Nucleus accumbens (tissue), 56 donors: ENCODE results near the gene MMAB.
A peak's percentile ranks its signal among the peaks of the same experiment; 100 is the strongest.

ENCODE experiments used
- DNase-seq, 56 donors: peaks; one replicate each; lab custom pipeline; 2025; lab: John Stamatoyannopoulos, UW

The MMAB gene

DNA sequence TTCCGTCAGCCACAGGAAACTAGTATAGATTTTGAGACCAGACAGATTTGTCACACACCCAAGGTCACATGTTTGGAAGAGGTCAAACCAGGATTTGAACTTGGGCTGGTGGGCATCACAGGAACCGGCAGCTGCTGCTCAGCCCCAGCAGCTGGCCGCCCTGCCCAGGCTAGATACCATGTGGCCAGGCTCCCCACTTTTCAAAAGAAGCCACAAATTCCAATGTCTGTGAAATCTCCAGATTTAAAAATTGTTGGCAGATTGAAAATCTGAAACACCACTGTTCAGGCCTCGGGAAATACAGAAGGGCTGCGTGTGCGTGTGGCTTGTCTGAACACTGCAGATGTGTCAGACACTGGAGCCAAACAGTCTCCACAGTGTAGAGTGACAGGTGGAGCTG is 30.4 kb downstream of the MMAB start:
- DNase-seq, result no peak

DNA sequence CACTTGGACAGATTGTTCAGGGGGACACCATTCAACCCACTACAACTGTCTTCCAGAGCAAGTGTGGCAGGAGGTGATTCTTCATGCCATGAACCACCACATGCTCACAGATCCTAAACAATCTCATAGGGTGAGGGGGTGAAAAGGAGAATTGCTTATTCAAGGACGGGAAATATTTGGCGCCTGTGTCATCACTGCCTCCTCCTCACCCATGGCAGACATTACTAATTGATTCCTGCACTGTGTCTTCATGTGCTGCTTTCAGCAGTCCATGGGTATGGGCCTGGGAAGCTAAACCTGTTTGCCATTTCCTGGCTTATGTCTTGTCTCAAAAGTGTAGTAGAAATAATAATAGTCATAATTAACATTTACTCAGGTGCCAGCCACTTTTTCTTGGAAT is 31.3 kb downstream of the MMAB start:
- DNase-seq, result no peak

DNA sequence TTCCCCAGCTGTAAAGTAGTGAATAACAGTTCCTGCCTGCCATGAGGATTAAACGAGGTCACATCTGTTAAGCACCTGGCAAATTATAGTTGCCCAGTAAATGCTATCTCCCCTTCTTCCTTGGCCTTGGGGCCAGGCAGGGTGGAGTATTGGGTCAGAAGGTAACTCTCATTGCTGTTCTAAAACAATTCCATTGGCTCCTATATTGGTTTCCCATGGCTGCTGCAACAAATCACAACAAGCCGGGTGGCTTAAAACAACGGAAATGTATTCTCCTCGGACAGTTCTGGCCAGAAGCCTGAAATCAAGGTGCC is 31.9 kb downstream of the MMAB start:
- no peak for DNase-seq

DNA sequence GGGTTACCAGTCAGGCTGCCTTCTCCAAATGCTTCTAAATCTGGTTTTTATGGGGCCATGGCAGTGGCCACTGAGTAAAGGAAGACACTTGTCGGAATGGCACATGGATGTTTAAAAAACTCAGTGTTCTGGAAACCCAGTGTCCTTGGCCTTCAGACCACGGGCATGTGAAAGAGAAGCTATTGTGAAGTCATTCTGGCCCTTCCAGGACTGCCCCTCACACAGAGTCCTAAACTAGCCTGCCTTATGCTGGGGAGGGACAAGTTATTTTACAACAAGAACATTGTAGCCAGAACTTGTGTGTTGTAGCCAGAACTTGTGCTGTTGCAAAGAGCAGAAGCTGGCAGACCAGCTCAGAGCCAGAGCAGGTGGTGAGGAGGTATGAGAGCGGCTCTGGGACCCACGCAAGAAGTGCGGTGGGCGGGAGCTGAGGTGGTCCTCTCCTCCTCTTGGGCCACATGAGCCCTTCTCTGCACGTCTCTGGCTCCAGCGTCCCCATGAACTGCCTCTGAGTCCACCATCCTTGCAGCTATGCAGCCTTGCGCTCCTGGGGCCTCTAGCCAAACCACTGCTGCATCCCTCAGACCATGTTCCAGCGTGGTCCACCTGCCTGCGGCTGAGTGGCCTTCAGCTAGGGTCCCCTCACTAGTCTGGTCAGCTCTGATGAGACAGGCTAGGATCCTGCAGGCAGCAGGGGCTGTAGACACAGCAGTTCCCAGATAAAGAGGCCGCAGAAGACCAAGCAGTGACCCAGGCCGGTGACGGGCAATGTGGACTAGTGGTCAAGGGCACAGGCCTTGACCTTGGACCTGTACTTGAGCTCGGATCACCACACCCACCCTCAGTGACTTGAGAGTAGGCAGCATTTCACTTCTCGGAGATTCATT is 32.5 kb downstream of the MMAB start:
- peak in 13 of 56 donors; percentile 10 to 61 (median 40) for DNase-seq

DNA sequence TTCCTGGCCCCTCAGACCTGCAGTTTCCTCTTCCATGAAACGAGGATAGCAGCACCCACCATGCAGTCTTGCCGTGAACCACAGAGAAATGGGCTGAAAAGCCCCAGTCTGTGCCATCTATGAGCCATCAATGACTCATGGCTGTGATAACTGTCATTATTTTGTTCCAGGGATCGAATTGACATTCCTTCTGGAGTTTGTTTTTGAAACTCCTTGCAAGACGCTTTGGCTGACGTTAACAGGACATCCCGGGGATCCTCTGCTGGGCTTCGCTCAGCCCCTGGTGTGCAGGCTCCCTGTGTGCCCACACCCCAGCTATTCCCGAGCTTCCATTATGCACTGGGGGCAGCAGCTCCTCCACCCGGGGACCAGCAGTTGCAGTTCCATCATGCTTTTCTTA is 33.8 kb downstream of the MMAB start:
- DNase-seq, result no peak

DNA sequence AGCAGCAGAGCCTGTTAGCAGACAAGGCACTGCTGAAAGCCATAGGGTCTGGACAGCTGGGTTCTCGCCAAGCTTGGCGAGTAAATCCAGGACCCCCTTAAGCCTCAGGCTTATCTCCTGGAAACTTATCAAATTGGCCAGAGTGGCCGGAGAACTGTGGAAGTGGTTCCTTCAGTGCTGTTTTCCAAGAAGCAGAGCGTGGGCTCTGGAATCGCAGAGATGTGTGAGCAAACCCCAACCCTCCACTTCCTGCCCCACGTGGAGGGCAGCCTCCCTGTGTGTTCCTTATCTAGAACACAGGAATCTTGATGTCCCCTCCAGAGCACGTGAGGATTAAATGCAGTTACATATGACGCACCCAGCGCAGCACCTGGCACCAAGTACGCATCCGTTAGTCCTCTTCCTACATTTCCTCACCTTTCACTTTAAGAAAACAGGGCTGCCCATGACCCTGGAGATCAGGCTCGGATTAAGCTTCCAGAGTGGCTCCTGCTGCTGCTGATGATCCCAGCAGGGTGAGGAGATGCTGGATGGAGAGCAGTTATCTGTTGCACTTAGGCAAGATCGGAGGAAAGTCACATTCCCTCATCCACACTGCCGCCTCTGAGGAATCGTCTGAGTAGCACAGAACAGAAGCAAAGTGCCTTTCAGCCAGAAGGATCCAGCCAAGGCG is 35.0 kb downstream of the MMAB start:
- DNase-seq, result no peak

DNA sequence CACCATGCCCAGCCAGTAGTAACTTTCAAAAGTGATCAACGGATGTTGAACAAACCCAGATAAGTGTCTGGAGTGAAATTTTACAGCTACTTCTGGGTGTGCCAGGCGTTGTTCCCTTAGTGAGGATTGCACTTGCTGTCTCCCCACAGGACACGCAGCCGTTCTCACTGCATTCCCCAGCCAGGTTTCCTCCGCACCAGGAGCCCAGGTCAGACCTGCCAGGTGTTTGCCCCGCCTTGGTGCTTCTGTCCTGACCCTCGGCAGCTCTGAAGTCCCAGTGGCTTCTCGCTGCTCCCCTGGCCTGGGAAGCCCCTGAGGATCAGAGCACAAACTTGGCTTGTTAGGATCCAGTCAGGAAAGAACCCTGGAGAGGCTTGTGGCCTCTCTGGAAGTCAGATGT is 36.2 kb downstream of the MMAB start:
- DNase-seq, result no peak

DNA sequence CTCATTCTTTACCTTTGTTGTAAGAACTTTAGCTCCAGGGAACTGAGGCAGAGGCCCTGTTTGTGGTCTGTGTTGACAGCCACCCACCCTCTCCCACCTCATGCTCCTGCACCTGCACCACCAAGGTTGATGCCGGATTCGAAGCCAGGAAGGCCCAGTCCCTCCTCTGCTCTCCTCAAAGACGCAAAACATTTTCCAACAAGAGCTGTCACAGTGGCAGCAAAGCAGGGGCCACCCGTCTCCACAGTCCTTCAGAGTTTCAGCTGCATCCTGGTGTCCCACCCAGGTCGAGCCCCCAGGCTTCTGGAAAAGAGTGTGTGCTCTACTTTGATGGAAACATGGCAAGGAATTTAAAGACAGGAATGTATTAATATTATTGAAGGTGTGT is 37.4 kb downstream of the MMAB start:
- no peak for DNase-seq

DNA sequence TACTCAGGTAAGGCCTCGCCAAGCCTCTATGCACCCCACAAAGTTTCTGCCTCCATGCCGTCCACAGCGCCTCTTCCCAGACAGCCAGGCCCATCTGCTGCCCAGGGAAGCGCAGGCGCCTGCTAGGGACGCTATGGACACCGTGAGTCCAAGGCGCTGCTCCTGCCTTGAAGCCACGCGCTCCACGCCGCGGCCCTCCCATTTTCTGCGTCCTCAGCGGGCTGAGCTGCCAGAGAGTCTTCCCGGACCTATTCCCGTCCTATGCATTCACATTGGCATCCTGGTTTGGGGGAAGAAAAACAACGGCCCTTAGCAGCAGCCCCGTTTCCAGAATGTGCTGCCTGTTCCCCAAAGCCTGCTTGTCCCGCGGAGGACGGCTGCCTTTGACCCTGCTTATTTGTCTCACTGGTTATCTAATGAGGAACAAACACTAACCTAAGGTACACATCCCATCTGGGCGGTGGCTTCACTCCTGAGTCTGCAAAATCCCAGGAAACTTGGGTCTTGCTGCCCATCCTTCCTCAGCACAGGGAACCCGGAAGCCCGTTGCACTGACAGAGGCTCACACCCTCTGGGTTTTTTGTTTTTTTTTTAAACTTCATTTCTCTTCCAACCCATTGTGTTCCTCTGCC is 38.0 kb downstream of the MMAB start:
- no peak for DNase-seq

DNA sequence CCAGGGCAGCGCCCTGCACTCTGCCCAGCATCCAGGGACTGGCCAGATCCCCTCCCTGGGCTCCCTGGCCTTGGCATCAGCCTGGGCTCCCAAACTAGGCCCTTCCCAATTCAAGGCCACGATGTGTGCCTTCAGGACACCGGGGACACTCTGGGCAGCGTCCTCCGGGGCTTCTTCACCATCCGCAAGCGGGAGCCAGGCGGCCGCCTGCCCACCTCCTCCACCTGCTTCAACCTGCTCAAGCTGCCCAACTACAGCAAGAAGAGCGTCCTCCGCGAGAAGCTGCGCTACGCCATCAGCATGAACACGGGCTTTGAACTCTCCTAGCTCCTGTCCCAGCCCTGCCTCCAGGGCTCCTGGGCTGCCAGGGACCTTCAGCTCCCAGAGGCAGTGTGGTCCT is 38.8 kb downstream of the MMAB start:
- DNase-seq, result no peak

DNA sequence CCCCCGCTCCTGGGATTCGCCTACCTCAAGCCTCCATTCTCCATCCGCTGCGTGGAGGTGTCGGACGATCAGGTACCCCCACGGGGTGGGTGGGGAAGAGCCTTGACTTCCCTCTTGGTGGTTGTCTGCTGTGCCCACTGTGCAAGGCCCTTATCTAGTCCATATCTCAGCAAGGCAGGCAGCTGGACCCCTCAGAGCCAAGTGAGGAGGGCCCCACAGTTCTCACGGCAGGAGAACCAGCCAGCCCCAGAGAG is 39.9 kb downstream of the MMAB start:
- no peak for DNase-seq

DNA sequence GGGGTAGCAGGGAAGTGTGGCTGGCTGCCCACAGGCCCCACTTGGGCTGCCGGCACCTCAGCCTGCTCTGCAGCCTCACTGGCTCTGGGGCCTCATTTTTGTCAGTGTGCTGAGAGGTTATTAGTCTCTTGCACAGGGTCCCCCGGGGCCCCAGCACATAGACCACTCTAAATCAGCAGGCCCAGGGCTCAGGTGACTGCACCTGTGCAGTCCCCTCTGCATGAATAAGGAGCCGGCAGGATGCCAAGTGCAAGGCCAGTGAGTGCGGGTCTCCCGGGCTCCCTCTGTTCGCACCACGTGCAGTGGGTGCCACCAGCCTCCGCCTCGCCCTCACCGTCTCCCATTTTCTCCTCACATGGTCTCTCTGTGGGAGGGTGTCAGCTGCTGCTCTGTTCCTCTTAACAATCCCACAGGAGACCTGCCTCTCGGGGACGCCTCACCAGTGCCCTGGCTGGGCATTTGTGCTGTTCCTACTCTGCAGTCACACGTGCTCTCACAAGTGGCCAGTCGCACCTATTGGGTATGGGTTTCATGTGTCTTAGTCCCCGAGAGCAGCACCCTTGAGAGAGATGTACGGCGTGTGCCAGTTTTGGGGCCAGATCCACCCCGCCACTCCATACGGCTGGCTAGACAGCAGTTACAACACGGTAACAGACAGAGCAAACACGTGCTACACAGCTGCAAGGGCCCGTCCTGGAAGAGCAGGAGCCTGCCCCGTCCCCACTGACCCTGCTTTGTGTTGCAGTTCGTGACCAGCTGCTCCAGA is 40.4 kb downstream of the MMAB start:
- no peak for DNase-seq

DNA sequence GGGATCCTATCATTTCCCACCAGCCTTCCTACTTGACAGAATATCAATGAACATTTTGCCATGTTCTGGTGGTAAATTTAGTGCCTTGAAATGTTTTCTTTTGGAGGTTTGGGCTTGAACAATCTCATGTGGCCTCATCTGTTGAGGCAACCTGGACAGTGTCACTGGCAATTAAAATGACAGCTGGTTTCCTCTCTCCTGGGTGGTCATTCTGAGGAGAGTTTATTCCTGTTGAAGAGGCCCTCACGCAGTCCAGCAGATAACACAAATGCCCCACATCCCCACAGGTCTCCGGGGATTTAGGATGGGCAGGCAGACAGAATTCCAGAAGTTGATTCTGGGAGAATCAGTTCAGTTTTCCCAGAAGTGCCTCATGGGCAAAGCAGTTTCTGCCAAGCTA is 41.9 kb downstream of the MMAB start:
- DNase-seq, result no peak

DNA sequence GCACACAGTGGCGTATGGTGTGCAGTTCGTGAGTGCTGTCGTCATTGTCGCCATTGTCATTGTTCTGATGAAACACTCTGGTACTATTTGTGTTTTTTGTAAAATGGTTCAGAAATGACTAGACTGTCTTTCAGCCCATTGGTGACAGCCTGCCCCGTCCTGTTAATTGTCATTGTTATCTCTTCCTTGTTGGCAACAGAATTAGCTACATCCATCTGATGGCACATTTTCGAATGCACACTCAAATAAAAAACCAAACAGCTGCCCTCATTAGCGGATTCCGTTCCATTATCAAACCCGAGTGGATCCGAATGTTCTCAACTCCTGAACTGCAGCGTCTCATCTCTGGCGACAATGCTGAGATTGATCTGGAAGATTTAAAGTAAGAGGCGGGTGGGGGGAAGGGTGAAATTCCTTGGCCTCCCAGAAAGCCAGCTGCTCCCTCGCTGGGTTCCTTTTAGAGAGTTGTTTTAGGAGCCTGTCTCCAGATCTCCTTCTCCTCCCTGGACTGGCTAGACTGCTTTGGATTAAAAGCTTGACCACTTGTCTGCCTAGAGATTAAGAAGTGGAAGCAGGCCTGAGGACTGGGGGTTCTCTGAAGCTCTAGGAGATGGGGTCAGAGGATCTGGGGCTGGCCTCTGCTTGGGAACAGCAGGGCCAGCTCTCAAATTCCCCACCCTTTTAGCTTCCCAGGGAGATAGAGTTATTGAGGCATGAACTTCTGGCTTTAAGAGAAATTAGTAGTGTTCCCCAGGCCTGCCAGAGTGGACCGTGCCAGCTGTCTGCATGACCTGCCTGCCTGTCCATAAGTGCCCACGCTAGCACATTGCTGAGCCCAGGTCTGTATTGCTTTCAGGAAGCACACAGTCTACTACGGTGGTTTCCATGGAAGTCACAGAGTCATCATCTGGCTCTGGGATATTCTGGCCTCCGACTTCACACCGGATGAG is 43.3 kb downstream of the MMAB start:
- DNase-seq, result peak in 3 of 56 donors; percentile 7 to 41 (median 35)

DNA sequence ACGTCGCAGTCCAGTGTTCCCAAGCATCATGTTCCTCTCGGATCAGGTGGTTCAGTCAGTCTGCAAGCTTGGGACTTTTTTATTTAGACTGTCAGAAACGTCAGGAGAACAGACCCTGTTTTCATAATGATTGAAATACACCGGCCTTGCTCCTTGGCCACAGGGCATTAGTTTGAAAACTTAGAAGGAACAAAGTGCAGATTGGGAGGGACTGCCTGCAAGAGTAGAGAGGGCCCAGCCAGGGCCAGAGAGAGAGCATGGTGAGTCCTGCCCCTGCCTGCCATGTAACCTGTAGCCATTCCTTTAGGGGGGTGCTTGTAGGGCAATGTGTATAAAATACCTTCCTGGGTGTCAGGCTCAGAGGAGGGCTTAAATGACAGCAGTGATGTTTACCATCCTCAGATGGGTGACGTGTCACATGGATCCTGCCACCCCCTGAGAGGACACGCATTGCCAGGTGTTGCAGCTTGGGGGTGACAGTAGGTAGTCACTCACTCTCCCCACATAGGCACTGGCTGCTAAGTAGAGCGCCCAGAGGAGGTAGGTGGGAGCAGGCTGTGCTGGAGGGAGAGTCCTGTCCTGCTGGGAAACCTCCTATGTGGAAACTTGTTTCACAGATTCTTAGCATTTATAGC is 45.7 kb downstream of the MMAB start:
- DNase-seq, result peak in 1 of 56 donors; percentile 4

DNA sequence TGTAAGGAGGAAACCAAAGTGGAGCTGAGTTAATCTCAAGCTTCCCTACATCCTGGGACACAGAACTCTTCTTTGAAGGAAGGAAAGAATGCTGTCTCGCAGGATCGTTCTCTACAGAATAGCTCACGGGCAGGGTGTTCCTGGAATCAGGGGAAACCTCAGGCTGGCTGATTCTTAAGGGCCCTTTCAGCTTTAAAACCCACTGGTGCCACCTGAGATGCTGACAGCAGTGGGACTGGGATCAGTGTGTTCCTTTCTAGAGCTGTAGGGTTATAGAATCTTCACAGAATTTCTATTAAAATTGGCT is 48.1 kb downstream of the MMAB start:
- no peak for DNase-seq

DNA sequence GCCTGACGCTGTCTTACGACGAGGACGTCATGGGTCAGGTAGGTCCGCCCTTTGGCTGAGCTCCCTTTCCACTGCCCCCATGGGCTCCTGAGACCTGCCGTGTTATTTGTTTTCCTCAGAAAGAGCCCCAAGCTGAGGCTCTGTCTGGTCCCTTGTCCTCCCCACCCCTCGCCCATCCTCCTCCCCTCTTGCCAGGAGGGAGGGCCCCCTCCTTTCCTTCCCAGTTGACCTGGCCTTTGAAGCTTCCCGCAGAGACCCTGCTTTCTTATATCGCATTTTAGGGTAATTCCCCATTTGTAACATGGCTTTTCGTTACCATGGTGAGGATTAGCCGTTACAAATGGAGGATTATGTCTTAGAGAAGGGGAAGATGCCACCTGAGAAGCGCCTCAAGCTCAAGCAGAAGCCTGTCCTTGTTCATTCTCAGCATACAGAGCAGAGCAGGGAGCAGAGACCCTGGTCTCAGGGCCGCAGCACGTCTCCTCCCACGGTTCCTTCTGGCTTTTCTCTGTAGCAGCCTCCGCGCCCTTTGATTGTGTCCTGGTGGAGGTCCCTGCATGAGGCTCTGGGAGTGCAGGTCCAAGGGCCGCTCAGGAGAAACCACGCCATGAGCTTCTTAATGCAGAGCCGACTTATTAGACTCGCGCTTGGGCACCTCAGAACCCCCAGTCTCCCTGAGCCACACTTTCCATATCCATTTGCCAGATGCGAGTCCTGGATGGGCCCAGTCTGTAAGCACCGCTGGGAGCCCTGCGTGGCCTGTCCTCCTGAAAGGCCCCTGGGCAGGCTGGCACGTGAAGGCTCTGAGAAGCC is 48.6 kb downstream of the MMAB start:
- DNase-seq, result no peak

DNA sequence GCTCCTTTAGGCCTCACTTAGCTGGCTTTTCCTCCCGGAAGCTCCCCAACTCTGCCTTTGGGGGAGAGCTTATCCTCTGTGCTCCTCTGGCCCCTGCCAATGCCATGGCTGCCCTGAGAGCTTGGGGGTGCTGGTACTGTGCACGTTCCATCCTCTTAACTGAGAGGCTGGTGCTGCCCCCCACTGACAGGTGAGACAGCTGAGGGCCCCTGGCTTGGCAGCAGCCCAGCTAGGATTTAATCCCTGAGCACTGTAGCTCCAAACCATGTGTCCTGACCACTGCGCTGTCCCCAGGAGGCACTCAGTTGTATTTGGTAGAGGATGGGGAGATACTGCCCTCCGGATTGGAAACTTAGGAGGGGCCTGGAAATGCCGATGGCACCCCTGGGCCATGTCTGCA is 49.8 kb downstream of the MMAB start:
- no peak for DNase-seq

DNA sequence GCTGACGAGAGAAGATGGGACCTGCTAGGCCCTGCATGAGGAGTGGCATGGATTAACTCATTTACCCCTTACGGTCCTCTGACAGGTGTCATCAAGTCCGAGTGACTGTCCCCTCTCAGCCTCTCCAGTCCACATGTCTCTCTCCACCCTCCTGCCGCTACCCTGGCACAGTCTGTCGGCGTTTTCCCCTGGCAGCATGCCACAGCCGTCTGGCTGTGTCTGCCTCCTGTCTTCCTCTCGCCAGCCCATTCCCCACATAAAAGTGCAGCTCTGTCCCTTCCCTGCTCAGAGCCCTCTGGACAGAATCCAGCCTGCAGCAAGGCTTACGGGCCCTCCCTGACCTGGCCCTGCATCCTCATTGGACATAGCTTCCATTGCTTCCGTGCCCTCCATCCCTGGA is 50.2 kb downstream of the MMAB start:
- DNase-seq, result peak in 29 of 56 donors; percentile 7 to 67 (median 27)
